H9 (cell line): Measurements from ENCODE around the gene UBALD1. TPM values are rescaled to one million over a fixed set of nuclear protein-coding genes. Genes with fewer than 3 reads are reported as not detected.
A peak's percentile ranks its signal among the peaks of the same experiment; 100 is the strongest.
"Not testable (repeated sequence)": the region's sequence is repeated elsewhere in the genome, so short reads cannot be mapped to it uniquely, and the experiment has no call there.

Experiments
- DNase-seq: peaks from one replicate; pipeline ENCODE4 v3.0.0-alpha.2; 2017
- H2AFZ ChIP-seq: one replicate; pipeline ENCODE4 v1.6.1; 2013; ENCODE audit warnings: mild to moderate bottlenecking, low read length, control low read depth, moderate library complexity
- H2AK5ac ChIP-seq: 2 replicates; pipeline ENCODE4 v1.6.1; 2013; ENCODE audit warnings: low read length, control low read depth, mixed read lengths; ENCODE audit not compliant: insufficient read length
- H2BK120ac ChIP-seq: one replicate; pipeline ENCODE4 v1.6.1; 2013; ENCODE audit warnings: low read depth, mild to moderate bottlenecking, low read length, control low read depth, inconsistent platforms; ENCODE audit not compliant: poor library complexity, severe bottlenecking
- H2BK12ac ChIP-seq: 2 replicates; pipeline ENCODE4 v1.6.1; 2013; ENCODE audit warnings: low read length, control low read depth, mixed read lengths, low read depth; ENCODE audit not compliant: insufficient read length
- H2BK15ac ChIP-seq: 2 replicates; pipeline ENCODE4 v1.6.1; 2013; ENCODE audit warnings: low read depth, low read length, control low read depth
- H2BK20ac ChIP-seq: one replicate; pipeline ENCODE4 v1.6.1; 2013; ENCODE audit warnings: low read depth, mild to moderate bottlenecking, low read length, control low read depth, inconsistent platforms; ENCODE audit not compliant: poor library complexity, severe bottlenecking
- H2BK5ac ChIP-seq: 2 replicates; pipeline ENCODE4 v1.6.1; 2013; ENCODE audit warnings: low read length, control low read depth, mixed read lengths; ENCODE audit not compliant: insufficient read length
- H3K14ac ChIP-seq: 2 replicates; pipeline ENCODE4 v1.6.1; 2013; ENCODE audit warnings: low read length, control low read depth; ENCODE audit not compliant: insufficient read depth
- H3K18ac ChIP-seq: 2 replicates; pipeline ENCODE4 v1.6.1; 2013; ENCODE audit warnings: low read depth, mild to moderate bottlenecking, mixed read lengths, low read length, control low read depth; ENCODE audit not compliant: insufficient read length
- H3K23ac ChIP-seq: 2 replicates; pipeline ENCODE4 v1.6.1; 2013; ENCODE audit warnings: low read length, control low read depth, mixed read lengths, low read depth; ENCODE audit not compliant: insufficient read length
- H3K23me2 ChIP-seq: 2 replicates; pipeline ENCODE4 v1.6.1; 2013; ENCODE audit warnings: low read depth, mild to moderate bottlenecking, mixed read lengths, low read length, control low read depth; ENCODE audit not compliant: insufficient read length, poor library complexity, severe bottlenecking
- H3K27ac ChIP-seq: 2 replicates; pipeline ENCODE4 v1.5.1; 2013; ENCODE audit warnings: low read length, control low read depth, mixed read lengths, low read depth; ENCODE audit not compliant: insufficient read length
- H3K27me3 ChIP-seq: 2 replicates; pipeline ENCODE4 v1.6.1; 2013; ENCODE audit warnings: low read length, control low read depth, inconsistent platforms; ENCODE audit not compliant: insufficient read depth
- H3K4ac ChIP-seq: 2 replicates; pipeline ENCODE4 v1.6.1; 2013; ENCODE audit warnings: low read depth, mild to moderate bottlenecking, control low read depth, inconsistent platforms, low read length, moderate library complexity
- H3K4me1 ChIP-seq: 2 replicates; pipeline ENCODE4 v1.6.1; 2013; ENCODE audit warnings: low read length, control low read depth, inconsistent platforms; ENCODE audit not compliant: insufficient read depth
- H3K4me2 ChIP-seq: 2 replicates; pipeline ENCODE4 v1.6.1; 2013; ENCODE audit warnings: low read length, control low read depth, mixed read lengths; ENCODE audit not compliant: insufficient read length, insufficient read depth
- H3K56ac ChIP-seq: 2 replicates; pipeline ENCODE4 v1.6.1; 2013; ENCODE audit warnings: low read depth, mild to moderate bottlenecking, mixed read lengths, low read length, control low read depth; ENCODE audit not compliant: insufficient read length
- H3K79me1 ChIP-seq: 2 replicates; pipeline ENCODE4 v1.6.1; 2013; ENCODE audit warnings: low read depth, mild to moderate bottlenecking, moderate library complexity, low read length, control low read depth, inconsistent platforms; ENCODE audit not compliant: insufficient read depth, poor library complexity, severe bottlenecking
- H3K79me2 ChIP-seq: 2 replicates; pipeline ENCODE4 v1.6.1; 2013; ENCODE audit warnings: low read length, control low read depth, inconsistent platforms; ENCODE audit not compliant: insufficient read depth
- H3K9ac ChIP-seq: 2 replicates; pipeline ENCODE4 v1.6.1; 2013; ENCODE audit warnings: low read length, control low read depth, mixed read lengths; ENCODE audit not compliant: insufficient read length; ENCODE audit errors: extremely low read depth
- H3K9me3 ChIP-seq: one replicate; pipeline ENCODE4 v1.6.1; 2013; ENCODE audit warnings: low read depth, low read length, inconsistent platforms; ENCODE audit not compliant: control insufficient read depth
- H3T11ph ChIP-seq: one replicate; pipeline ENCODE4 v1.6.1; 2013; ENCODE audit warnings: mild to moderate bottlenecking, low read length, control low read depth, inconsistent platforms
- H4K20me1 ChIP-seq: one replicate; pipeline ENCODE4 v1.6.1; 2013; ENCODE audit not compliant: control insufficient read depth, insufficient read length, insufficient read depth
- H4K5ac ChIP-seq: 2 replicates; pipeline ENCODE4 v1.6.1; 2013; ENCODE audit warnings: low read depth, mild to moderate bottlenecking, mixed read lengths, low read length, control low read depth; ENCODE audit not compliant: insufficient read length
- H4K8ac ChIP-seq: replicated peaks from 2 replicates; pipeline ENCODE4 v1.6.1; 2013; ENCODE audit warnings: low read length, control low read depth, mixed read lengths, low read depth; ENCODE audit not compliant: insufficient read length
- H4K91ac ChIP-seq: 2 replicates; pipeline ENCODE4 v1.6.1; 2013; ENCODE audit warnings: low read depth, mild to moderate bottlenecking, moderate library complexity, mixed read lengths, low read length, control low read depth; ENCODE audit not compliant: insufficient read length
- H3K27ac Mint-ChIP-seq, 3 experiments: 2 replicates in 2 of 3; 3 replicates in 1 of 3; pipeline ENCODE4 v1.8.0; 2020 to 2021; ENCODE audit warnings: mixed read lengths in 3 of 3, mild to moderate bottlenecking in 1 of 3, moderate library complexity in 1 of 3
- H3K27me3 Mint-ChIP-seq: 2 replicates; pipeline ENCODE4 v1.8.0; 2021; ENCODE audit warnings: low read depth, mild to moderate bottlenecking, moderate library complexity, mixed read lengths
- H3K36me3 Mint-ChIP-seq, 3 experiments: 2 replicates in 2 of 3; 3 replicates in 1 of 3; pipeline ENCODE4 v1.8.0; 2020 to 2021; ENCODE audit warnings: low read depth in 3 of 3, mixed read lengths in 3 of 3; ENCODE audit not compliant: insufficient read depth in 1 of 3
- H3K4me1 Mint-ChIP-seq, 2 experiments: 2 replicates each; pipeline ENCODE4 v1.8.0; 2020; ENCODE audit warnings: mixed read lengths in 2 of 2
- H3K4me3 Mint-ChIP-seq, 2 experiments: 2 replicates in 1 of 2; 3 replicates in 1 of 2; pipeline ENCODE4 v1.8.0; 2020 to 2021; ENCODE audit warnings: mild to moderate bottlenecking in 2 of 2, mixed read lengths in 2 of 2, moderate library complexity in 1 of 2
- H3K9me3 Mint-ChIP-seq, 2 experiments: 2 replicates in 1 of 2; 3 replicates in 1 of 2; pipeline ENCODE4 v1.8.0; 2020; ENCODE audit warnings: mild to moderate bottlenecking in 2 of 2, mixed read lengths in 2 of 2, moderate library complexity in 1 of 2
- WGBS: extraction: QIAGEN DNeasy Blood & Tissue Kit; methylation state at CpG from one replicate; pipeline ENCODE4 v1.1.7; 2013; ENCODE audit warnings: missing lambda C conversion rate, low lambda C conversion rate, mixed read lengths; ENCODE audit not compliant: insufficient read length; ENCODE audit errors: extremely low coverage; 5-methylcytosine and 5-hydroxymethylcytosine counted together
- total RNA-seq: library from RNA; stranded (reverse); gene quantifications from 2 replicates; pipeline ENCODE4 v1.2.1, GENCODE V29; 2021
- TF ChIP-seq, protein P1 (sequence below): fragments of 200-600 bp; sonication (generic); conservative IDR thresholded peaks from 3 replicates; pipeline ENCODE4 v1.8.0; 2021; ENCODE audit warnings: antibody characterized with exemption, mild to moderate bottlenecking

Gene UBALD1
- total RNA-seq, 1 experiment from 2014 or later: 80.9 TPM

DNA sequence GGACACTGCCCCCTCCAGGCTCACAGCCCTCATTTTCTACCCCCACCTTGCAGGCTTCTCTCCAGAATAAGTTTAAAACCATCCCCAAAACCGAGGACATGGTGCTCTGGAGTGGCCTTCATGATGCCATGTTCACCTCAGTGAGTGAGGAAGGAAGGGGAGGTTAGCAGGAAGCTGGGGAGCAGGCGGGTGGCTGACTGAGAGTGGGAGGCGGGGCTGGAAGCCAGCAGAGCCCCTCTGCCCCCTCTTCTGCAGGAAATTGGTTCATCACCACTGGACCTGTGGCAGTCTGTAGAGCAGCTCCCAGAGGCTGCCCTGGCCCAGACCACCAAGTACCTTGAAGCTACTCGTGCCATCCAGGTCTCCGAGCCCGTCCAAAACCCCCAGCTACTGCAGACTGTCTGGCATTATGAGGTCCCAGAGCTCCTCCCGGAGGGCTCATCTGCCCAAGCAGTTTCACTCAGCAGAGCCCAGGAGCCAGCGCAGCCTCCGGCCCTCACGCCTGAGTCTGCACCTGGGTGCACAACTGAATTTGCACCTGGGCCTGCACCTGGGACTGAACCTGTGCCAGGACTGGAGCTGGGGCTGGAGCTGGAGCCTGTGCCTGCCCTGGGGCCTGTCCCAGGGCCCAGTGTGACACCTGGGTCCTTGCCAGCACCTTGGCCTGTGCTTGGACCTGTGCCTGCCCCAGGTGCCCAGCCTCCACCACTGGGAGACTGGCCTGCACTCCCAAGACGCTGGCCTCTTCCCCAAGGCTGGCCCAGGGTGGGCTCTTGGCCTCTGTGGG, 39.6 kb downstream of the UBALD1 start:
- no CpG with 5 or more reads among the region's 11 CpGs for WGBS
- peaks cover 15 to 20% of the 10 kb centered on the region in 2 experiments for H3K4me1 Mint-ChIP-seq
- H3K14ac ChIP-seq: no peak overlapping the region; the same call in 1 of the 2 replicates

DNA sequence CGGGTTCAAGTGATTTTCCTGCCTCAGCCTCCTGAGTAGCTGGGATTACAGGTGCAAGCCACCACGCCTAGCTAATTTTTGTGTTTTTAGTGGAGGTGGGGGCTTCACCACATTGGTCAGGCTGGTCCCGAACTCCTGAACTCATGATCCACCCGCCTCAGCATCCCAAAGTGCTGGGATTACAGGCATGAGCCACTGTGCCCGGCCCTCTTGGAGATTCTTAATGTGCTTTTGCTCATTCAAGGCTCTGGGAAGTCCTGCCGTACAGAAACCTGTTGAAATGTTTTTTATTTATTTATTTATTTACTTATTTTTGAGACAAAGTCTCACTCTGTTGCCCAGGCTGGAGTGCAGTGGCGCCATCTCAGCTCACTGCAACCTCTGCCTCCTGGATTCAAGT, 40.8 kb downstream of the UBALD1 start:
- not testable (repeated sequence) for H2AFZ ChIP-seq, H3K79me2 ChIP-seq, H3K14ac ChIP-seq, H2BK15ac ChIP-seq, H3K9me3 Mint-ChIP-seq, H3K23ac ChIP-seq, H3K4ac ChIP-seq, DNase-seq, H4K8ac ChIP-seq, H2BK12ac ChIP-seq, H3K4me1 ChIP-seq, H3K9me3 ChIP-seq, H3K56ac ChIP-seq, H3K79me1 ChIP-seq, H3K23me2 ChIP-seq, H3K4me2 ChIP-seq, H2BK5ac ChIP-seq, H4K20me1 ChIP-seq, H3K27ac ChIP-seq, H2BK20ac ChIP-seq, H2AK5ac ChIP-seq, H3K9ac ChIP-seq, H3T11ph ChIP-seq, H3K4me3 Mint-ChIP-seq, H4K91ac ChIP-seq, H3K27me3 Mint-ChIP-seq, H3K27me3 ChIP-seq, H4K5ac ChIP-seq, H3K27ac Mint-ChIP-seq, H3K36me3 Mint-ChIP-seq, H3K18ac ChIP-seq, H2BK120ac ChIP-seq
- H3K4me1 Mint-ChIP-seq: peaks cover 20 to 29% of the 10 kb centered on the region in 2 experiments
- WGBS: no CpG with 5 or more reads among the region's 7 CpGs

More for the DNA sequence above, 39.6 kb downstream of the UBALD1 start:
- peak; percentile 72 for DNase-seq
- Histone ChIP-seq H3K18ac (peak overlapping the region; percentile 31), H2AFZ (no peak overlapping the region), H3K23me2 (no peaks in the 10 kb centered on the region), H3T11ph (no peak overlapping the region), H3K23ac (no peak overlapping the region), H4K20me1 (no peaks in the 10 kb centered on the region), H3K79me2 (no peaks in the 10 kb centered on the region), H3K27me3 (no peaks in the 10 kb centered on the region), H2BK12ac (no peak overlapping the region), H3K27ac (no peak overlapping the region), H2AK5ac (no peak overlapping the region), H2BK15ac (no peak overlapping the region), H3K4ac (no peak overlapping the region), H2BK20ac (no peak overlapping the region), H4K91ac (no peak overlapping the region), H3K79me1 (no peaks in the 10 kb centered on the region), H3K56ac (no peak overlapping the region), H3K4me1 (peaks cover 4% of the 10 kb centered on the region; the same call in 1 of the 2 replicates), H3K9me3 (no peaks in the 10 kb centered on the region), H4K8ac (no peak overlapping the region), H2BK120ac (no peak overlapping the region), H2BK5ac (no peak overlapping the region), H3K9ac (no peak overlapping the region), H4K5ac (no peak overlapping the region), H3K4me2 (no peak overlapping the region)
- H3K9me3 Mint-ChIP-seq: no peaks in the 10 kb centered on the region; a peak in 1 of 5 replicates
- TF ChIP-seq, protein P1, sequence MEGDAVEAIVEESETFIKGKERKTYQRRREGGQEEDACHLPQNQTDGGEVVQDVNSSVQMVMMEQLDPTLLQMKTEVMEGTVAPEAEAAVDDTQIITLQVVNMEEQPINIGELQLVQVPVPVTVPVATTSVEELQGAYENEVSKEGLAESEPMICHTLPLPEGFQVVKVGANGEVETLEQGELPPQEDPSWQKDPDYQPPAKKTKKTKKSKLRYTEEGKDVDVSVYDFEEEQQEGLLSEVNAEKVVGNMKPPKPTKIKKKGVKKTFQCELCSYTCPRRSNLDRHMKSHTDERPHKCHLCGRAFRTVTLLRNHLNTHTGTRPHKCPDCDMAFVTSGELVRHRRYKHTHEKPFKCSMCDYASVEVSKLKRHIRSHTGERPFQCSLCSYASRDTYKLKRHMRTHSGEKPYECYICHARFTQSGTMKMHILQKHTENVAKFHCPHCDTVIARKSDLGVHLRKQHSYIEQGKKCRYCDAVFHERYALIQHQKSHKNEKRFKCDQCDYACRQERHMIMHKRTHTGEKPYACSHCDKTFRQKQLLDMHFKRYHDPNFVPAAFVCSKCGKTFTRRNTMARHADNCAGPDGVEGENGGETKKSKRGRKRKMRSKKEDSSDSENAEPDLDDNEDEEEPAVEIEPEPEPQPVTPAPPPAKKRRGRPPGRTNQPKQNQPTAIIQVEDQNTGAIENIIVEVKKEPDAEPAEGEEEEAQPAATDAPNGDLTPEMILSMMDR: peak; percentile 54; the same call in 2 of the 3 replicates
- peak overlapping the region in 1 of 3 experiments; percentile 62; a peak in 1 of 7 replicates for H3K27ac Mint-ChIP-seq
- H3K27me3 Mint-ChIP-seq: peaks cover 4% of the 10 kb centered on the region
- H3K4me3 Mint-ChIP-seq: no peak overlapping the region
- peaks cover 0 to 9% (median 0%) of the 10 kb centered on the region in 3 experiments; a peak in 4 of 7 replicates for H3K36me3 Mint-ChIP-seq
